HPDE6-E6E7 (cell line): ENCODE measurements around the gene BTAF1.

ENCODE experiments used
- DNase-seq: peaks from one replicate; pipeline ENCODE4 v3.0.0; 2011; ENCODE audit warnings: missing footprints; ENCODE audit errors: extremely low spot score

BTAF1 gene

DNA sequence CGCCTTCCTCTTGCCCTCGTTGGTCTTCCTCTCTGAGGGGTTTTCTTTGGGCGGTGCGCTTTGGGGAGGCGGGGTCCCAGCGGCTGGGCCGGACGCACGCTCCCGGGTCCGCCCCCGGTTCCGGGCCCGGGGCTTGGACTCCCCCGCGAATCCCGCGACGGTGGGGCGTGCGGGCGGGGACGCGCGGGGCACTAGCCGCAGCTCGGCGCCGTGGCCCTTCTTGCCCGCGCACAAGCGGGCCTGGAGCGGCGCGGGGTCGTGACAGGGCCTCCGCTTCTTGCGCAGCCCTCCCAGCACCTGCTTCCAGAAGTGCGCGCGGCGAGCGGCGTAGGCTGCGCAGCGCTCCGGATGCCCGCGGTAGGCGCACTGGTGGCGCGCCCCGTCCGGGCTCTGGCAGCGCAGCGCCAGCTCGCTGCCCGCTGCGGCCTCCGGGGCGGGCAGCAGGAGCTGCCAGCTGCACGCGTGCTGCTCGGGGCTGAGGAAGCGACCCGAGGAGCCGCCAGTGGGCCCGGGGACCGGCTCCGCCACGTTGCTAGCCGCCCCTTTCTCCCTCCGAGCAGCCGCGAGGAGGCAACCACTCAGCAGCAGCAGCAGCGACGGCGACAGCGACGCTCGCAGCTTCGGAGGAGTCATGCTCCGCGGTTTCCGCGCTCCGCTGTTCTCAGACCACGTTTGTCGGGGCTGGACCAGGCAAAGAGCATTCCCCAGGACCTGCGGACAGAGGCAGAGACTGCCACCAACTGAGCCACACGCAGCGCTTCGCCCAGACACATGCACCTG lies 15.0 kb upstream of the BTAF1 start:
- DNase-seq: peak; percentile 70

- no peak for DNase-seq
Measured at GRCh38 chr10:91909117-91909677, 14.4 kb upstream of the BTAF1 start, which contains the start of gene FGFBP3. Gene FGFBP3, minus strand, starts transcription at chr10:91909486. Its CDS starts 517 bp downstream, at chr10:91908969.

- no peak for DNase-seq
Measured at GRCh38 chr10:91910467-91910866, 13.1 kb upstream of the BTAF1 start.

DNA sequence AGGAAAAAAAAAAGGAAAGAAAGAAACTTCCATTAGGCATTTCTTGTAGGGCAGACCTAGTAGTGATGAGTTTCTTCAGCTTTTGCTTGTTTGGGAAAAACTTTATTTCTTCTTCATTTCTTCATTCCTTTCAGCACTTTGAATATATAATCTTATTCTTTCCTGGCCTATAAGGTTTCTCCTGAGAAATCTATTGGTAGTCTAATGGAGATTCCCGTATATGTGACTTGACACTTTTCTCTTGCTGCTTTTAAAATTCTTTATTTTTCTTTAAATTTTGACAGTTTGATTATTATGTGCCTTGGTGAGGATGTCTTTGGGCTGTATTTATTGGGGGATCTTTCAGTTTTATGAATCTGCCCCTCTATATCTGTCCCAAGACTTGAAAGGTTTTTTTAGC lies 3.9 kb upstream of the BTAF1 start:
- DNase-seq: no peak

GRCh38 chr10:91924212-91925021 lies 847 bp downstream of the BTAF1 start:
- peak; percentile 8 for DNase-seq

- no peak for DNase-seq
Measured at GRCh38 chr10:91925022-91925320, 1.4 kb downstream of the BTAF1 start.

DNA sequence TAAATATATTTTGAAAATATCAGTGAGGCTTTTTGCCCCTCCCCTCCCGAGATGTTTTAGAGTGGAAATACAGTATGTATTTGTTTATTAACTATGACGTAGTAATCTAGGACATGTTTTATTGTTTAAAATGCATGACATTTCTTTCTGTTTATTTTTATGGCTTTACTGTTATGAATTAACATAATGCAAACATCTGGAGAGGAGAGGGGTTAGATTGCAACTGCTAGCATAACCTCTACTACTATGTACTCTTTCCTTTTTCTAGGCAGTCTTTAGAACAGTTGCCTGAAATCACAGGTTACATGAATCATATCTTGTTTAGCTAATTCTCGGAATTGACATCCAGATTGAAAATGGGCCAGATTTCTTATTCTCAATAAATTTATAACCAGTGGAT lies 7.4 kb downstream of the BTAF1 start:
- DNase-seq: no peak

GRCh38 chr10:91931526-91932190 lies 8.1 kb downstream of the BTAF1 start:
- DNase-seq: no peak

- no peak for DNase-seq
Measured at GRCh38 chr10:91932737-91933136, 9.2 kb downstream of the BTAF1 start.

DNA sequence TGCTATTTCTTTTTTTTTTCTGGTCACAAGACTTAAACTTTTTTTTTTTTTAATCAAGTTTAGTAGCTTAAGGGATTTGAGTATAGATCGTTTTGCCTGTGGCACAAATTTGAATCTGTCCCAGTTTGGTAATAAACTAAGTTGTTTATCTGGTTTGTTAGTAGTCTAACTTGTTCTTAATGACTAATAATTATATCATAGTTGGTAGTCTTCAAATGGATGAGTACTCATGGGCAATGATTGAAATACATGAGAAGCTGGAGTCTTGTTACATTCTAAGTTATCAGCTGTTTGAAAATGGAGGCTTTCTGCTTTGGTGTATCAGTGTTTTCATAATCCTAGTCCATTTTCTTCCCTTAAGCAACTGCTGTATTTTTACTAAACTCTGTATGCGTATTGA lies 12.3 kb downstream of the BTAF1 start:
- peak; percentile 58 for DNase-seq

DNA sequence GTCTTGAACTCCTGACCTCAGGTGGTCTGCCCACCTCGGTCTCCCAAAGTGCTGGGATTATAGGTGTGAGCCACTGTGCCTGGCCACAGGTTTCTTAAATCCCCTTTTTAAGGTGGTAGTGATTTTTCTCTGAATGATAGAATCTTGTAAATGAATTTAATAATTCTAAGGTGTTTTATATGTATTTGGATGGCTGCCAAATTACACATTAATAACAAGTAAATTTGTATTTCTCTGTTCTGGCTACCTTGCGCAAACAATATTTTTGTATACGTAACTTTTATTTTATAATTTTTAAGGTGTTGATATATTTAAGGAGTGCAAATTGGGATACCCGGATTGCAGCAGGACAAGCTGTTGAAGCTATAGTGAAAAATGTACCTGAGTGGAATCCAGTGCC lies 16.1 kb downstream of the BTAF1 start:
- DNase-seq: no peak

DNA sequence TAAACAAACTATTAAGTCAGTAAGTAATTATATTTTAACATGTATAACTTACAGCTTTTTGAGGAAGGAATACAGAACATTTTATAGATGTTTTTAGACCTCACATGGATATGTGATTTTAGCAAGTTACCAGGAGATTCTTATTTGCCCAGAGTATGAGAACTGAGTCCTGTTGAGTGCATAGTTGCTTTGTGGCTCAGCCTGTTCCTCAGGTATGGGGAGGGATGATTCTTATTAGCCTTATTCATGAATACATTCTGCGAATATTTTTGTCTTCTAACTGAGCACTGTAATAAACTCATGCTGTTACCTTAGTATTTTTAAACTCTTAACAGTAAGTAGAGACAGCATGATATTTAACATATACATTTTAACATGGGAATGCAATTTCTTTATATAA lies 17.9 kb downstream of the BTAF1 start:
- no peak for DNase-seq

- DNase-seq: no peak
Measured at GRCh38 chr10:91944880-91945630, 21.5 kb downstream of the BTAF1 start.

GRCh38 chr10:91953600-91954160 lies 30.1 kb downstream of the BTAF1 start:
- DNase-seq: no peak

GRCh38 chr10:91955114-91955513 lies 31.5 kb downstream of the BTAF1 start:
- DNase-seq: no peak

DNA sequence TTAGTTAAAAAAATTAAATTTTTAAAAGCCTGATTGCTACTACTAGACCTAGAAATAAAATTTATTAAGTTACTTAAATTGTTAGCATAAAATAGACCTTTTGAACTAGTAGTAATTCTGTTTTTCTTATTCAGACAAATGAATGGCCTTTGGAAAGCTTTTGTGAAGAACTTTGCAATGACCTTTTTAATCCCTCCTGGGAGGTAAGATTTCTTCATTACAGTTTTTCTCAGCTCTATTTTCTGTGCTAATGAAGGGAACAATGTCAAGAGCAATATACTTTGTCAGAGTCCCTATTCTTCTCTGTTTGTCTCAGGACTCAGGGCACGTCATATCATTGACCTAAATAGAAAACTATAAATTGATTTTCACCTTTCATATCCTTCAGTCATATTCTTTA lies 33.5 kb downstream of the BTAF1 start:
- DNase-seq: no peak

GRCh38 chr10:91969297-91969696 lies 45.7 kb downstream of the BTAF1 start:
- no peak for DNase-seq

DNA sequence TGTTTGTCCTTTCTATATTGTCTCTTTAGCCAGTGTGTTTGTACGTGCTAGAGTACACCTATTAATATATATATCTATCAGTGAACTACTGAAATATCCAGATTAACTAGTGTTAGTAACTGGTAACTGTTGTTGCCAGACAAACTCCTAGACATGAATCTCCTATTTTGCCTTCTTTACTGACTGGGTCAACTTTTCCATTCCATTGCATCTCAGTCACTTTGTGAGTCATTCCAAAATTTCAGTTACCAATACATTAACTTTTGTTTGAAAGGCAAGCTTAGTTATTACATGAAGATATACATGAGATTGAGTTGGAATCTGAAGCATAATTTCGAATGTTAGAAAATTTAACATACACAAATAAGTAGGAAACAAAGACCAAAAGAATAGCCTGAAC lies 51.4 kb downstream of the BTAF1 start:
- DNase-seq: no peak

- no peak for DNase-seq
Measured at GRCh38 chr10:91975438-91975837, 51.9 kb downstream of the BTAF1 start.

DNA sequence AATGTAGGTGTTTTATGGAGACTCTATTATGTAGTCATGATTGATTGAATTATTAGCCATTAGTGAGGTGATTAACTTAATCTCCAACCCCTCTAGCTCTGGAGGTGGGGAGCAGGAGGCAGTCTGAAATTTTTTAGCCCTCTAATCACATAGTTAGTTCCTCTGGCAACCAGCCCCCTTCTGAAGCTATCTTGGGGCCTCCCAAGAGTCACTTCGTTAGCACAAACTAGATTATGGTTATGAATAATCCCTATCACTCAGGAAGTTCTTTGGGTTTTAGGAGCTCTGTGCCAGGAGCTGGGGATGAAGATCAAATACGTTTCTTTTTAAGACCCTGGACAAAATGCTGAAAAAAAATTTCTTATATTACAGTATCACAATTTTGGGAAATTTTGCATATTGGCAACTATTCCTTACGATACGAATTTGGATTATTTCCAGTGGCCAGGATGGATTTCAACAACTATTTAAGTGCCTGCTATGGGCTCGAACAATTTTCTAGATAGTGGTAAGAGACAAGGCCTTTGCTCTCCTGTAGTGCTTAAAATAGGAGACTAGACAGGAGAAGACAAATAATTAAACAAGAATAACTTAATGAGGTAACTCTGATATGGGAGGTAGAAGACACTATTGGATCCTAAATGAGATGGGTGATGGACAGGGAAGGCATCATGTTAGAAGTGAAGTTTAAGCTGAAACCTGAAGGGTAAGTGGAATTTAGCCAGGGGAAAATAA lies 52.9 kb downstream of the BTAF1 start:
- no peak for DNase-seq

- DNase-seq: no peak
Measured at GRCh38 chr10:91977491-91977890, 53.9 kb downstream of the BTAF1 start.
